Ectodermal cell (in vitro differentiated cells): ENCODE data around the gene NARF.

Experiments used
- H3K27ac ChIP-seq: 2 replicates; pipeline ENCODE4 v1.7.0; 2013; ENCODE audit warnings: mild to moderate bottlenecking, low read depth, low read length; ENCODE audit not compliant: insufficient read depth, poor library complexity, severe bottlenecking
- H3K27me3 ChIP-seq: 2 replicates; pipeline ENCODE4 v1.7.0; 2013; ENCODE audit warnings: mild to moderate bottlenecking, low read length; ENCODE audit not compliant: insufficient read depth, control insufficient read depth, poor library complexity, severe bottlenecking
- H3K36me3 ChIP-seq: one replicate; pipeline ENCODE4 v1.7.0; 2013; ENCODE audit warnings: low read length; ENCODE audit not compliant: control insufficient read depth, insufficient read depth
- H3K4me1 ChIP-seq: one replicate; pipeline ENCODE4 v1.7.0; 2013; ENCODE audit warnings: low read length; ENCODE audit not compliant: control insufficient read depth, insufficient read depth
- H3K4me3 ChIP-seq: 2 replicates; pipeline ENCODE4 v1.7.0; 2013; ENCODE audit warnings: low read depth, low read length, control low read depth; ENCODE audit not compliant: insufficient read depth
- H3K9me3 ChIP-seq: 2 replicates; pipeline ENCODE4 v1.7.0; 2013; ENCODE audit warnings: mild to moderate bottlenecking, low read length, moderate library complexity; ENCODE audit not compliant: control insufficient read depth
- WGBS, 2 experiments: methylation state at CpG; one replicate each; pipeline ENCODE4 v1.1.7; 2013; ENCODE audit warnings: missing lambda C conversion rate in 2 of 2; 5-methylcytosine and 5-hydroxymethylcytosine counted together

The NARF gene

DNA sequence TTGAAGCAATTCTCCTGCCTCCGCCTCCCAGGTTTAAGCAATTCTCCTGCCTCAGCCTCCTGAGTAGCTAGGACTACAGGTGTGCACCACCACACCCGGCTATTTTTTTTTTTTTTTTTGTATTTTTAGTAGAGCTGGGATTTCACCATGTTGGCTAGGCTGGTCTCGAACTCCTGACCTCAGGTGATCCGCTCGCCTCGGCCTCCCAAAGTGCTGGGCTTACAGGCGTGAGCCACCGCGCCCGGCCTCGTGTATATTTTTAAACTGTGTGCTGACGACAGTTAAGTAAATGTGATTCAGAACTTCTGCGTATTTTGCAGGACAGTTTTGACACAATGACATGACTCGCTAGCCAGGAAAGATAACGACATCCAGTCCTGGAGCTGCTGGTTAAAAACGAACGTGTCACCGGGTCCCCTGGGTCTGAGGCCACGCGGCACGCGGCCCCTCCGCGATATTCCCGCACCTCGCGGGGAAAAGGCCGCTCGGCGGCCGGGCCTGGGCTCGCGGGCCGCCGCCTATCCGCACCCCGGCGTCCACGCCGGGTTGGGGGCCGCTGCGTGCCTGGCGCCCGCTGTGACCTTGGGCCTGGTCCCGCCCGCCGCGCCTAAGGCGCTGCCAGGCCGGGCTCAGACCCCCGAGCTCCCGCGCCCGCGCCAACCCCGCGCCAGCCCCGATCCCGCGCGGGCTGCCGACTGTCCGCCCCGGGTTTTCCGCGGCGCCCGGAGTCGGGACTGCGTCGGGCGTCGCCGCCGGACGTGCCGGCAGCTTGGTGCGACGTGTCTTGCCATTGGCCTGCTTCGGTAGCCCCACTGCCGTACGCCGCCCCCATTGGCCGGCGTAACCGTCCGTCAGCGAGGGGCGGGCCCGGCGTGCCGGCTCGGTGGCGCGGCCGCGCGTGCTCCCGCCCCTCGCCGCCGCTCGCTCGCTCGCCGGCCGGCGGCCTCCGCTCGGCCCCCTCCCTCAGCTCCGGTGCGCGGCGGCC, 60.6 kb downstream of the NARF start, which contains the start of gene FOXK2:
FOXK2 (plus strand) TSS at position 907 of the 985 bp plus-strand sequence. CDS start 157 bp downstream, outside the sequence.
- peak within 1 kb of the TSS; percentile 50 for H3K27ac ChIP-seq
- 6 to 7% methylated on average over 113 to 114 of the region's 114 CpGs for WGBS, 2 experiments

DNA sequence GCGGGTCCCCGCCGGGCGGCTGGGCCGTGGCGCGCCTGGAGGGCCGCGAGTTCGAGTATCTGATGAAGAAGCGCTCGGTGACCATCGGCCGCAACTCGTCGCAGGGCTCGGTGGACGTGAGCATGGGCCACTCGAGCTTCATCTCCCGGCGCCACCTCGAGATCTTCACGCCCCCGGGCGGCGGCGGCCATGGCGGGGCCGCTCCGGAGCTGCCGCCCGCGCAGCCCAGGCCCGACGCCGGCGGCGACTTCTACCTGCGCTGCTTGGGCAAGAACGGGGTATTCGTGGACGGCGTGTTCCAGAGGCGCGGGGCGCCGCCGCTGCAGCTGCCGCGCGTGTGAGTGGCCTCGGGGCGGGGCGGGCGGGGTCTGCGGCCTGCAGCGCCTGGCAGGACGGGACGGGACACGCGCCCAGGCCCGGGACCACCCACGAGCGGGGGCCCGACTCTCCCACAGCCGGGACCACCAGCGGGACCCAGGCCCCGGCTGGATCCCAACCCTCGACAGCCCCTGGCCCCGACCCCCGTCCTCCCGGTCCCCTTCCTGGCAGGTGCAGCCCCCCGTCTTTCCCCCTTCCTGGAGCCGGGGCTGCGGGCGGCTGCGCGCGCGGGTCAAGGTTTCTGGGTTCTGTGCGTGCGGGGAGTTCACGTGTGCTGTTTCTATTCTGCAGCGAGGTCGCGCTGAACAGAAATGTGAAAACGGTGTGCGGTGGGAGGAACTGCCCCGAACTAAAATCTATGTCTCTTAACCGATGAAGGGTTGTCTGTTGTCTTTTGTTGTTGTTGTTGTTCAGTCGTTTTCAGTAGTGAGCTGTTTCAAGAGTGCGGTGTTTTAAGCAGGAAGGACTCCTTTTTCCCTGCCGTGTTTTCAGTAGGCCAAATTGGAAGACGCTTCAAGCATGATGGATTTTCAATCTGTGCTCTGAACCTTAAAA, 61.7 kb downstream of the NARF start:
- no peak overlapping the region for H3K27ac ChIP-seq
- H3K36me3 ChIP-seq = no peaks in the 10 kb centered on the region
- H3K4me3 ChIP-seq = peak overlapping the region; percentile 66
- no peaks in the 10 kb centered on the region for H3K27me3 ChIP-seq
- no peaks in the 10 kb centered on the region for H3K9me3 ChIP-seq
- no peaks in the 10 kb centered on the region for H3K4me1 ChIP-seq
- WGBS, 2 experiments = 1% methylated on average over 94 of the region's 94 CpGs

More for the DNA sequence above, 60.6 kb downstream of the NARF start, which contains the start of gene FOXK2:
- Histone ChIP-seq H3K4me3 (peak within 1 kb of the TSS; percentile 66), H3K4me1 (no peaks in the 10 kb centered on the region), H3K9me3 (no peaks in the 10 kb centered on the region), H3K36me3 (no peaks in the 10 kb centered on the region), H3K27me3 (no peaks in the 10 kb centered on the region)

DNA sequence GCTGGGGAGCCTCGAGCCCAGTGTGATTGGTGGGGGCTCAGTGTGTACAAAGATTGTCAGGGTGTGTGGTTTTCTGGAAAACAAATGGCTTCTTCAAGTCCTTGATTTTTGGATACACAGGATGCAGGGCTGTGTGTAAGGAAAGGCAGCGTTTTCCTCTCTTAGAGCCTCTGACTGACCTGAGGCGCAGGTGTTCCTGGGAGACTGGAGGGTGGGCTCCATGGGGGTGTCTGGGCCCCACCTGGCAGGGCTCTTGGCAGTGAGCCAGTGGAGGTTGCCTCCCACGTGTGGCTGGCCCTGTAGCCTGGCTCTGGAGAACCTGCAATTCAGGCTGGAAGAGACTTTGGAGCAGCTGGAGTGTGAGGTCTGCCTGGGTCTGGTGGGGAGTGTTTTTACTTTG, 66.0 kb downstream of the NARF start:
- Histone ChIP-seq H3K27ac (no peak overlapping the region), H3K27me3 (no peaks in the 10 kb centered on the region), H3K36me3 (no peaks in the 10 kb centered on the region), H3K9me3 (no peaks in the 10 kb centered on the region), H3K4me3 (no peak overlapping the region), H3K4me1 (no peaks in the 10 kb centered on the region)
- WGBS, 2 experiments = 90 to 93% methylated on average over 4 of the region's 4 CpGs

- Histone ChIP-seq H3K27ac (no peak overlapping the region), H3K36me3 (no peaks in the 10 kb centered on the region), H3K9me3 (no peaks in the 10 kb centered on the region), H3K27me3 (no peaks in the 10 kb centered on the region), H3K4me1 (no peaks in the 10 kb centered on the region), H3K4me3 (no peak overlapping the region)
- WGBS, 2 experiments = 95 to 97% methylated on average over 4 of the region's 4 CpGs
These were observed 67.2 kb downstream of the NARF start for GRCh38 chr17:82525712-82526111.

- no peaks in the 10 kb centered on the region for H3K27me3 ChIP-seq
- WGBS, 2 experiments = 94 to 98% methylated on average over 8 of the region's 8 CpGs
- H3K27ac ChIP-seq = no peak overlapping the region
- H3K4me3 ChIP-seq = no peak overlapping the region
- H3K36me3 ChIP-seq = no peaks in the 10 kb centered on the region
- H3K9me3 ChIP-seq = no peaks in the 10 kb centered on the region
- no peaks in the 10 kb centered on the region for H3K4me1 ChIP-seq
These were observed 69.4 kb downstream of the NARF start for GRCh38 chr17:82527898-82528297.

GRCh38 chr17:82528484-82529265, 70.1 kb downstream of the NARF start:
- WGBS, 2 experiments = 84 to 87% methylated on average over 17 of the region's 17 CpGs
- H3K9me3 ChIP-seq = no peaks in the 10 kb centered on the region
- no peaks in the 10 kb centered on the region for H3K36me3 ChIP-seq
- no peak overlapping the region for H3K4me3 ChIP-seq
- H3K27me3 ChIP-seq = no peaks in the 10 kb centered on the region
- H3K27ac ChIP-seq = no peak overlapping the region
- H3K4me1 ChIP-seq = no peaks in the 10 kb centered on the region

DNA sequence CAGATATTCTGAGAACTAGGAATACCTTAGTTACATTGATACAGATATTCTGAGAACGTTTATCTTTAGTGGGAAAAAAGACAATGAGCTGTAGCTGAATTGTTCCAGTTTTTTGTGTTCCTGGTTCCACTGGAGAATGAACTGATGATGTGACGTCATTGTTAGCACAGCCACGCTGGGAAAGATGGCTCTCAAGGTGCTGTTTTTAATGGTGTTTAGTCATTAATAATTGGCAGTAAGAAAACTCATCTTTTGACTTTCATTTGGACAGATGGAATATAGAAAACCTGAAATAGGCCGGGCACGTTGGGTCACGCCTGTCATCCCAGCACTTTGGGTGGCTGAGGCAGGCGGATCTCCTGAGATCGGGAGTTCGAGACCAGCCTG, 71.4 kb downstream of the NARF start:
- 94% methylated on average over 9 of the region's 9 CpGs for WGBS, 2 experiments
- Histone ChIP-seq H3K27ac (peak overlapping the region; percentile 60), H3K36me3 (no peaks in the 10 kb centered on the region), H3K9me3 (no peaks in the 10 kb centered on the region), H3K4me3 (no peak overlapping the region), H3K4me1 (no peaks in the 10 kb centered on the region), H3K27me3 (no peaks in the 10 kb centered on the region)

DNA sequence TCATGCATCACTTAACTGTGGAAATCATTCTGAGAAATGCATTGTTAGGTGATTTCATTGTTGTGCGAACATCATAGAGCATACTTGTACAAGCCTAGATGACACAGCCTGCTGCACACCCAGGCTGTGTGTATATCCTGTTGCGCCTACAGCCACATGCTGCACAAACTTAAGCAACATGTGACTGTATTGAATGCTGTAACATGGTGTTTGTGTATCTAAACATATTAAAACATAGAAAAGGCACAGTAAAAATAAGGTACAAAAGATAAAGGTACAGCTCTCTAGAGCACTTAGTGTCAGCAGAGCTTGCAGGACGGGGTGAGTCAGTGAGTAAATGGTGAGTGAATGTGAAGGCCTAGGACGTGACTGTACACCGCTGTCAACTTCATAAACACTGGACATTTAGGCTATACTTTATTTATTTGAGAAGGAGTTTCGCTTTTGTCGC, 72.9 kb downstream of the NARF start:
- Histone ChIP-seq H3K27me3 (no peaks in the 10 kb centered on the region), H3K9me3 (no peaks in the 10 kb centered on the region), H3K27ac (no peak overlapping the region), H3K4me1 (peaks cover 3% of the 10 kb centered on the region), H3K4me3 (no peak overlapping the region), H3K36me3 (no peaks in the 10 kb centered on the region)
- 94 to 95% methylated on average over 7 of the region's 7 CpGs for WGBS, 2 experiments

- Histone ChIP-seq H3K4me3 (no peak overlapping the region), H3K36me3 (no peaks in the 10 kb centered on the region), H3K27ac (no peak overlapping the region), H3K4me1 (peaks cover 9% of the 10 kb centered on the region), H3K9me3 (no peaks in the 10 kb centered on the region), H3K27me3 (no peaks in the 10 kb centered on the region)
- 88 to 90% methylated on average over 7 of the region's 7 CpGs for WGBS, 2 experiments
These were observed 75.9 kb downstream of the NARF start for GRCh38 chr17:82534401-82534812.
